GM12892 (cell line): Measurements from ENCODE around the gene ERC1.

ENCODE experiments used
- POLR2A ChIP-seq: IDR thresholded peaks from 2 replicates; pipeline ENCODE4 v1.6.1; 2011; ENCODE audit warnings: low read depth, low read length, control low read depth
- POLR2AphosphoS5 ChIP-seq: IDR thresholded peaks from 2 replicates; pipeline ENCODE4 v1.6.1; 2011; ENCODE audit warnings: low read depth, low read length, control low read depth
- TAF1 ChIP-seq: IDR thresholded peaks from 2 replicates; pipeline ENCODE4 v1.6.1; 2011; ENCODE audit warnings: low read depth, mild to moderate bottlenecking, control low read depth, low read length, borderline replicate concordance

DNA sequence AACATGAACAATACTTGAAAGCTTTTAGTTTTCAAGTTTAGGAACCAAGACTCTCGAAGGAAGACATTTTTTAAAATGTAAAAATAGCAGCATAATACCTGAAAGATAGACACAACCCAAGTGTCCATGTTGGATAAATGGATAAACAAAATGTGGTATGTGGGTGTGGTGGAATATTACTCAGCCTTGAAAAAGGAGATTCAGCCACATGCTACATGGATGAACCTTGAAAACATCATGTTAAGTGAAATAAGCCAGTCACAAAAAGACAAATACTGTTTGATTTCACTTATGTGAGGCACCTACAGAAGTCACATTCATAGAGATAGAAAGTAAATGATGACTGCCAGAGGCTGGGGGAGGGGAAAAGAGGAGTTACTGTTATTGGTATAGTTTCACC lies 374.7 kb downstream of the ERC1 start:
- no peak for TF ChIP-seq TAF1
- TF ChIP-seq POLR2AphosphoS5, result no peak
- no peak for TF ChIP-seq POLR2A
